Measurements from ENCODE around the gene DISC1.

DISC1 gene

GRCh38 chr1:231971397-231972110 lies 345.0 kb downstream of the DISC1 start:
- H3K9me3 ChIP-seq (replicated peaks in 1 of 2; ENCODE audit: control insufficient read depth in 2 of 2, insufficient read depth in 1 of 2, low read depth in 1 of 2, low read length in 2 of 2): no peaks in the 10 kb centered on the region
- H4K91ac ChIP-seq (ENCODE audit: low read depth, low read length, poor library complexity): no peak overlapping the region
- H2AK5ac ChIP-seq (ENCODE audit: low read depth, low read length): no peak overlapping the region
- no peak overlapping the region for H3K9ac ChIP-seq (ENCODE audit: low read depth, low read length, poor library complexity)
- no peak overlapping the region for H2BK12ac ChIP-seq (ENCODE audit: low read length)
- H3K23ac ChIP-seq (ENCODE audit: low read depth, low read length, poor library complexity): no peak overlapping the region
- no peak overlapping the region for H4K8ac ChIP-seq (ENCODE audit: low read depth, low read length)
- no peaks in the 10 kb centered on the region for H3K36me3 ChIP-seq (replicated peaks in 1 of 2; ENCODE audit: control insufficient read depth in 2 of 2, insufficient read depth in 2 of 2, low read length in 2 of 2)
- H3K4me1 ChIP-seq (ENCODE audit: control insufficient read depth in 2 of 2, insufficient read depth in 1 of 2, low read depth in 1 of 2, low read length in 2 of 2): peaks cover 0 to 3% of the 10 kb centered on the region in 2 donors
- H2BK5ac ChIP-seq (ENCODE audit: low read length): no peak overlapping the region
- WGBS, 2 donors (ENCODE audit: extremely low coverage in 2 of 2, insufficient read length in 2 of 2, insufficient replicate concordance in 1 of 2): no CpG with 5 or more reads among the region's 12 CpGs
- H3K27me3 ChIP-seq (ENCODE audit: control insufficient read depth in 3 of 3, insufficient read depth in 3 of 3, low read depth in 1 of 3, low read length in 3 of 3): no peaks in the 10 kb centered on the region
- no peak overlapping the region for H2BK15ac ChIP-seq (ENCODE audit: low read length)
- no peak overlapping the region for H3K4ac ChIP-seq (ENCODE audit: low read length)
- no peak overlapping the region for H3K4me2 ChIP-seq (ENCODE audit: insufficient read depth, low read length, poor library complexity, severe bottlenecking)
- no peak overlapping the region for H3K14ac ChIP-seq (ENCODE audit: low read length)
- no peak for DNase-seq (ENCODE audit: low spot score)
- no peak overlapping the region for H3K18ac ChIP-seq (ENCODE audit: low read length)
- H3K4me3 ChIP-seq (ENCODE audit: low read length in 2 of 2): no peak overlapping the region
- no peak overlapping the region for H2AFZ ChIP-seq (ENCODE audit: low read length)
- H3K27ac ChIP-seq (replicated peaks; ENCODE audit: low read length): no peak overlapping the region
- no peaks in the 10 kb centered on the region for H3K79me1 ChIP-seq (ENCODE audit: low read depth, low read length)
- no peak overlapping the region for H2BK120ac ChIP-seq (ENCODE audit: low read depth, low read length)

- H4K8ac ChIP-seq (ENCODE audit: low read depth, low read length): no peak overlapping the region
- H3K27ac ChIP-seq (replicated peaks; ENCODE audit: low read length): no peak overlapping the region
- no peak overlapping the region for H2BK15ac ChIP-seq (ENCODE audit: low read length)
- H4K91ac ChIP-seq (ENCODE audit: low read depth, low read length, poor library complexity): no peak overlapping the region
- no peaks in the 10 kb centered on the region for H3K27me3 ChIP-seq (ENCODE audit: control insufficient read depth in 3 of 3, insufficient read depth in 3 of 3, low read depth in 1 of 3, low read length in 3 of 3)
- no peaks in the 10 kb centered on the region for H3K36me3 ChIP-seq (replicated peaks in 1 of 2; ENCODE audit: control insufficient read depth in 2 of 2, insufficient read depth in 2 of 2, low read length in 2 of 2)
- no peak overlapping the region for H3K4ac ChIP-seq (ENCODE audit: low read length)
- H2BK120ac ChIP-seq (ENCODE audit: low read depth, low read length): no peak overlapping the region
- peaks cover 0 to 3% of the 10 kb centered on the region in 2 donors for H3K9me3 ChIP-seq (replicated peaks in 1 of 2; ENCODE audit: control insufficient read depth in 2 of 2, insufficient read depth in 1 of 2, low read depth in 1 of 2, low read length in 2 of 2)
- WGBS, 2 donors (ENCODE audit: extremely low coverage in 2 of 2, insufficient read length in 2 of 2, insufficient replicate concordance in 1 of 2): no CpG with 5 or more reads among the region's 1 CpG
- no peak overlapping the region for H2AK5ac ChIP-seq (ENCODE audit: low read depth, low read length)
- H3K23ac ChIP-seq (ENCODE audit: low read depth, low read length, poor library complexity): no peak overlapping the region
- no peak overlapping the region for H3K18ac ChIP-seq (ENCODE audit: low read length)
- no peak overlapping the region for H3K4me3 ChIP-seq (ENCODE audit: low read length in 2 of 2)
- no peaks in the 10 kb centered on the region for H3K79me1 ChIP-seq (ENCODE audit: low read depth, low read length)
- H3K9ac ChIP-seq (ENCODE audit: low read depth, low read length, poor library complexity): no peak overlapping the region
- H2BK12ac ChIP-seq (ENCODE audit: low read length): no peak overlapping the region
- no peak overlapping the region for H3K14ac ChIP-seq (ENCODE audit: low read length)
- no peak overlapping the region for H3K4me2 ChIP-seq (ENCODE audit: insufficient read depth, low read length, poor library complexity, severe bottlenecking)
- H2BK5ac ChIP-seq (ENCODE audit: low read length): no peak overlapping the region
- peaks cover 0 to 3% of the 10 kb centered on the region in 2 donors for H3K4me1 ChIP-seq (ENCODE audit: control insufficient read depth in 2 of 2, insufficient read depth in 1 of 2, low read depth in 1 of 2, low read length in 2 of 2)
- no peak overlapping the region for H2AFZ ChIP-seq (ENCODE audit: low read length)
- no peak for DNase-seq (ENCODE audit: low spot score)
Observed at GRCh38 chr1:231972111-231972445, 345.5 kb downstream of the DISC1 start.

GRCh38 chr1:231973830-231974229 lies 347.2 kb downstream of the DISC1 start:
- Histone ChIP-seq H3K4me3 (ENCODE audit: low read length in 2 of 2) (no peak overlapping the region), H2BK12ac (ENCODE audit: low read length) (no peak overlapping the region), H3K27me3 (ENCODE audit: control insufficient read depth in 3 of 3, insufficient read depth in 3 of 3, low read depth in 1 of 3, low read length in 3 of 3) (no peaks in the 10 kb centered on the region), H3K18ac (ENCODE audit: low read length) (no peak overlapping the region), H3K4me1 (ENCODE audit: control insufficient read depth in 2 of 2, insufficient read depth in 1 of 2, low read depth in 1 of 2, low read length in 2 of 2) (peaks cover 0 to 3% of the 10 kb centered on the region in 2 donors), H2BK5ac (ENCODE audit: low read length) (no peak overlapping the region), H2BK15ac (ENCODE audit: low read length) (no peak overlapping the region), H2AFZ (ENCODE audit: low read length) (no peak overlapping the region), H3K9ac (ENCODE audit: low read depth, low read length, poor library complexity) (no peak overlapping the region), H3K9me3 (replicated peaks in 1 of 2; ENCODE audit: control insufficient read depth in 2 of 2, insufficient read depth in 1 of 2, low read depth in 1 of 2, low read length in 2 of 2) (peaks cover 4 to 7% of the 10 kb centered on the region in 2 donors), H2BK120ac (ENCODE audit: low read depth, low read length) (no peak overlapping the region), H4K91ac (ENCODE audit: low read depth, low read length, poor library complexity) (no peak overlapping the region), H3K4me2 (ENCODE audit: insufficient read depth, low read length, poor library complexity, severe bottlenecking) (no peak overlapping the region), H2AK5ac (ENCODE audit: low read depth, low read length) (no peak overlapping the region), H3K36me3 (replicated peaks in 1 of 2; ENCODE audit: control insufficient read depth in 2 of 2, insufficient read depth in 2 of 2, low read length in 2 of 2) (no peaks in the 10 kb centered on the region), H3K27ac (replicated peaks; ENCODE audit: low read length) (no peak overlapping the region), H3K23ac (ENCODE audit: low read depth, low read length, poor library complexity) (no peak overlapping the region), H4K8ac (ENCODE audit: low read depth, low read length) (no peak overlapping the region), H3K14ac (ENCODE audit: low read length) (no peak overlapping the region), H3K4ac (ENCODE audit: low read length) (no peak overlapping the region), H3K79me1 (ENCODE audit: low read depth, low read length) (no peaks in the 10 kb centered on the region)
- no peak for DNase-seq (ENCODE audit: low spot score)
- WGBS, 2 donors (ENCODE audit: extremely low coverage in 2 of 2, insufficient read length in 2 of 2, insufficient replicate concordance in 1 of 2): no CpG with 5 or more reads among the region's 5 CpGs

GRCh38 chr1:231976231-231976630 lies 349.6 kb downstream of the DISC1 start:
- WGBS, 2 donors (ENCODE audit: extremely low coverage in 2 of 2, insufficient read length in 2 of 2, insufficient replicate concordance in 1 of 2): no CpG with 5 or more reads among the region's 4 CpGs
- no peak for DNase-seq (ENCODE audit: low spot score)

More at GRCh38 chr1:231976231-231976630, 349.6 kb downstream of the DISC1 start:
- no peak overlapping the region for H2AFZ ChIP-seq (ENCODE audit: low read length)
- no peak overlapping the region for H2BK12ac ChIP-seq (ENCODE audit: low read length)
- no peak overlapping the region for H3K4me2 ChIP-seq (ENCODE audit: insufficient read depth, low read length, poor library complexity, severe bottlenecking)
- H2BK5ac ChIP-seq (ENCODE audit: low read length): no peak overlapping the region
- no peak overlapping the region for H3K18ac ChIP-seq (ENCODE audit: low read length)
- H2AK5ac ChIP-seq (ENCODE audit: low read depth, low read length): no peak overlapping the region
- H3K9ac ChIP-seq (ENCODE audit: low read depth, low read length, poor library complexity): no peak overlapping the region
- no peak overlapping the region for H3K23ac ChIP-seq (ENCODE audit: low read depth, low read length, poor library complexity)
- no peaks in the 10 kb centered on the region for H3K27me3 ChIP-seq (ENCODE audit: control insufficient read depth in 3 of 3, insufficient read depth in 3 of 3, low read depth in 1 of 3, low read length in 3 of 3)
- no peak overlapping the region for H3K4ac ChIP-seq (ENCODE audit: low read length)
- no peak overlapping the region for H3K14ac ChIP-seq (ENCODE audit: low read length)
- H3K27ac ChIP-seq (replicated peaks; ENCODE audit: low read length): no peak overlapping the region
- H3K9me3 ChIP-seq (replicated peaks in 1 of 2; ENCODE audit: control insufficient read depth in 2 of 2, insufficient read depth in 1 of 2, low read depth in 1 of 2, low read length in 2 of 2): peaks cover 4 to 7% of the 10 kb centered on the region in 2 donors
- H3K4me1 ChIP-seq (ENCODE audit: control insufficient read depth in 2 of 2, insufficient read depth in 1 of 2, low read depth in 1 of 2, low read length in 2 of 2): peaks cover 0 to 3% of the 10 kb centered on the region in 2 donors
- no peaks in the 10 kb centered on the region for H3K36me3 ChIP-seq (replicated peaks in 1 of 2; ENCODE audit: control insufficient read depth in 2 of 2, insufficient read depth in 2 of 2, low read length in 2 of 2)
- H2BK120ac ChIP-seq (ENCODE audit: low read depth, low read length): no peak overlapping the region
- no peak overlapping the region for H3K4me3 ChIP-seq (ENCODE audit: low read length in 2 of 2)
- no peaks in the 10 kb centered on the region for H3K79me1 ChIP-seq (ENCODE audit: low read depth, low read length)
- H2BK15ac ChIP-seq (ENCODE audit: low read length): no peak overlapping the region
- no peak overlapping the region for H4K91ac ChIP-seq (ENCODE audit: low read depth, low read length, poor library complexity)
- H4K8ac ChIP-seq (ENCODE audit: low read depth, low read length): no peak overlapping the region

Measured in neuronal stem cell (in vitro differentiated cells).